Uterus (tissue), 4 donors: ENCODE results near the gene GNAT1. TPM values are rescaled to one million over a fixed set of nuclear protein-coding genes. Genes with fewer than 3 reads are reported as not detected.

ENCODE experiments used
- DNase-seq, 2 donors: peaks; one replicate each; pipeline ENCODE4 v3.0.0-alpha.2; 2019 to 2020
- H3K27ac ChIP-seq, 2 donors: fragments of 200-600 bp; sonication (generic); 1 replicate in 1 of 2; 2 replicates in 1 of 2; pipeline ENCODE4 v1.5.1; 2016 to 2018
- H3K27me3 ChIP-seq, 2 donors: fragments of 200-600 bp; sonication (generic); one replicate each; pipeline ENCODE4 v1.5.1; 2018 to 2019; ENCODE audit warnings: control low read depth in 1 of 2
- H3K36me3 ChIP-seq, 2 donors: fragments of 200-600 bp; sonication (generic); one replicate each; pipeline ENCODE4 v1.5.1; 2019; ENCODE audit warnings: control low read depth in 1 of 2
- H3K4me1 ChIP-seq, 2 donors: fragments of 200-600 bp; sonication (generic); one replicate each; pipeline ENCODE4 v1.5.1; 2018 to 2019; ENCODE audit warnings: control low read depth in 1 of 2
- H3K4me3 ChIP-seq, 2 donors: fragments of 200-600 bp; sonication (generic); 1 replicate in 1 of 2; 2 replicates in 1 of 2; pipeline ENCODE4 v1.5.1; 2018 to 2019; ENCODE audit warnings: mild to moderate bottlenecking in 1 of 2
- H3K9me3 ChIP-seq, 2 donors: fragments of 200-600 bp; sonication (generic); one replicate each; pipeline ENCODE4 v1.5.1; 2019; ENCODE audit warnings: control low read depth in 1 of 2
- POLR2A ChIP-seq, 2 donors: fragments of 450-650 bp; IDR thresholded peaks; one replicate each; pipeline ENCODE4 v1.6.1; 2016; ENCODE audit warnings: antibody characterized with exemption in 2 of 2, mild to moderate bottlenecking in 1 of 2, moderate library complexity in 1 of 2
- intact Hi-C: fragments of 100-400 bp; cut with DNase I; formaldehyde crosslinking; loops from one replicate; pipeline ENCODE4 v1.15.1; 2023; ENCODE audit warnings: low total_unique reads
- total RNA-seq, 4 donors: library from RNA; depleted of rRNA in 3 of 4; stranded (reverse); fragments of >200 nt in 3 of 4; gene quantifications; one replicate each; pipeline versions ENCODE4 v1.1.0 to v1.2.4, GENCODE V29; 2014 to 2023
- TF ChIP-seq, protein P1 (sequence below), 4 experiments: fragments of 200-600 bp in 2 of 4; fragments of 450-650 bp in 2 of 4; sonication (generic) in 2 of 4; IDR thresholded peaks; one replicate each; pipeline ENCODE4 v1.5.1; 2016 to 2019; ENCODE audit warnings: antibody characterized with exemption in 4 of 4, mild to moderate bottlenecking in 2 of 4, moderate library complexity in 1 of 4
- donor health status: DM: yes; HTN: yes; CAD: no.

GNAT1 gene
- total RNA-seq, 4 donors from 2014 or later: not detected

DNA sequence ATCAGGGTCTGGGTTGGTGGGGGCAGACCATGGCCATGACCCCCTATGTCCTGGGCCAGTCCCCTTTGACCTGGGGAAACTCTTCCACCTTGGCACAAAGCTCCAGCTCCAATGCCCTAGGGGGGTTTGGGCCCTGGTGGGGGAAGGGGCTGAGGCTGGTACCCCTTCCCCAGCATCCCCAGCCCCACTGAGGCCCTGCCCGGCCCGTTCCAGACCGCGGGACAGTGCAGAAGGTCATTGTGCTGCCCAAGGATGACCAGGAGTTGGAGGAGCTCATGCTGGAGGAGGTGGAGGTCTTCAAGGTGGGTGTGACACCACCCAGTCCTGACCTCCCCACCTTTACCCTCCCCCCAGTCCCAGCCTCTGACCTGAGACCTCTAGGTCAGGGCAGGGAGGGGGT is 6.2 kb upstream of the GNAT1 start:
- TF ChIP-seq, protein P1, sequence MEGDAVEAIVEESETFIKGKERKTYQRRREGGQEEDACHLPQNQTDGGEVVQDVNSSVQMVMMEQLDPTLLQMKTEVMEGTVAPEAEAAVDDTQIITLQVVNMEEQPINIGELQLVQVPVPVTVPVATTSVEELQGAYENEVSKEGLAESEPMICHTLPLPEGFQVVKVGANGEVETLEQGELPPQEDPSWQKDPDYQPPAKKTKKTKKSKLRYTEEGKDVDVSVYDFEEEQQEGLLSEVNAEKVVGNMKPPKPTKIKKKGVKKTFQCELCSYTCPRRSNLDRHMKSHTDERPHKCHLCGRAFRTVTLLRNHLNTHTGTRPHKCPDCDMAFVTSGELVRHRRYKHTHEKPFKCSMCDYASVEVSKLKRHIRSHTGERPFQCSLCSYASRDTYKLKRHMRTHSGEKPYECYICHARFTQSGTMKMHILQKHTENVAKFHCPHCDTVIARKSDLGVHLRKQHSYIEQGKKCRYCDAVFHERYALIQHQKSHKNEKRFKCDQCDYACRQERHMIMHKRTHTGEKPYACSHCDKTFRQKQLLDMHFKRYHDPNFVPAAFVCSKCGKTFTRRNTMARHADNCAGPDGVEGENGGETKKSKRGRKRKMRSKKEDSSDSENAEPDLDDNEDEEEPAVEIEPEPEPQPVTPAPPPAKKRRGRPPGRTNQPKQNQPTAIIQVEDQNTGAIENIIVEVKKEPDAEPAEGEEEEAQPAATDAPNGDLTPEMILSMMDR (IDR thresholded peaks at IDR 0.05): no peak
- TF ChIP-seq POLR2A (IDR thresholded peaks at IDR 0.05): no peak
- Histone ChIP-seq H3K36me3 (no peaks in the 10 kb centered on the region), H3K27ac (no peak overlapping the region), H3K9me3 (no peaks in the 10 kb centered on the region), H3K27me3 (no peaks in the 10 kb centered on the region), H3K4me3 (no peak overlapping the region), H3K4me1 (no peaks in the 10 kb centered on the region)
- intact Hi-C loops: loop anchor here (5.0 kb wide), 1 partner anchor 63 kb away; no protein-coding TSS in a partner anchor
- DNase-seq: no peak

DNA sequence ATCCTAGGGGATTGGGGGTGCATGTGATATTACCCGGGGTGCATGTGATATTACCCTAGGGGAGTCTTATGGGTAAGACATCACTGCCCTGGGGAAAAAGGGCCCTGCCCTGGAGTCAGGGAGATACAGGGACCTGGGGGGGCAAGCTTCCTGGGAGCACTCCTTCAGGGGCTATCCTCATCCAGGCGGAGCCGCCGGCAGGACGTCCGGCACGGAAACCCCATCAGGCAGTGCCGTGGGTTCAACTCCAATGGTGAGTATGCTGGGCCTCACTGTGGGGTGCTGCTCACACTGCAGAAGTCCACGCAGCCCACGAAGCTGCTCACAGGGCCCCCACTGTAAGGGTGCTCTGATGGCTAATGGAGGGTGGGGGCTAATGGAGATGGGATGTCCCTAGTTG is 5.3 kb upstream of the GNAT1 start:
- H3K4me1 ChIP-seq: no peaks in the 10 kb centered on the region
- DNase-seq: no peak
- H3K27me3 ChIP-seq: no peaks in the 10 kb centered on the region
- no peaks in the 10 kb centered on the region for H3K36me3 ChIP-seq
- intact Hi-C loops: loop anchor here (5.0 kb wide), 1 partner anchor 64 kb away; no protein-coding TSS in a partner anchor
- no peak for TF ChIP-seq POLR2A (IDR thresholded peaks at IDR 0.05)
- TF ChIP-seq, protein P1 (IDR thresholded peaks at IDR 0.05): no peak
- no peak overlapping the region for H3K27ac ChIP-seq
- H3K9me3 ChIP-seq: no peaks in the 10 kb centered on the region
- no peak overlapping the region for H3K4me3 ChIP-seq

DNA sequence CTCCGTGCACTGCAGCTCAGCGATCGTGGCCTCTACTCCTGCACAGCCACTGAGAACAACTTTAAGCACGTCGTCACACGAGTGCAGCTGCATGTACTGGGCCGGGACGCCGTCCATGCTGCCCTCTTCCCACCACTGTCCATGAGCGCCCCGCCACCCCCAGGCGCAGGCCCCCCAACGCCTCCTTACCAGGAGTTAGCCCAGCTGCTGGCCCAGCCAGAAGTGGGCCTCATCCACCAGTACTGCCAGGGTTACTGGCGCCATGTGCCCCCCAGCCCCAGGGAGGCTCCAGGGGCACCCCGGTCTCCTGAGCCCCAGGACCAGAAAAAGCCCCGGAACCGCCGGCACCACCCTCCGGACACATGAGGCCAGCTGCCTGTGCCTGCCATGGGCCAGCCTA is 3.7 kb upstream of the GNAT1 start:
- no peak for DNase-seq
- Histone ChIP-seq H3K4me3 (no peak overlapping the region), H3K4me1 (no peaks in the 10 kb centered on the region), H3K9me3 (no peaks in the 10 kb centered on the region), H3K36me3 (no peaks in the 10 kb centered on the region), H3K27me3 (peaks cover 0 to 1% of the 10 kb centered on the region in 2 donors), H3K27ac (no peak overlapping the region)
- no peak for TF ChIP-seq POLR2A (IDR thresholded peaks at IDR 0.05)
- TF ChIP-seq, protein P1 (IDR thresholded peaks at IDR 0.05): no peak
- intact Hi-C loops: loop anchor here (5.0 kb wide), 1 partner anchor 65 kb away; no protein-coding TSS in a partner anchor

DNA sequence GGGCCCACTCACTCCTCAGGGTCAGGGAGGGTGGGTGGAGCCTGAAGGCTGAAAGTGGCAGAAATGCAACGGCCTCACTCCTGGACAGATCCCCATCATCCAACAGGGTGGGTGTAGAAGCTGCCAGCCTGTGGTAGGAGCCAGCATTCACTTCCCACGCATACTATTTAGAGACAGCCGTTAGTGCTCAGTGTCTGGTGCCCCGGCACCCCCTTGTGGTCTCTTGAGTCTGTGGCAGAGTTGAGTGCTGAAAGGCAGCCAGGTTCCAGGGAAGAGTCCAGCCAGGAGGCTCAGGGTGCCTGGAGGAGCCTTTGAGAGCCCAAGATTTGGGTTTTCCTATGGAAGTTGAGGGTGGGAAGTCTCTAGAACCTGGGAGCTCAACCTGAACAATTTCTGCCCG is 2.1 kb upstream of the GNAT1 start:
- Histone ChIP-seq H3K4me3 (no peak overlapping the region), H3K9me3 (no peaks in the 10 kb centered on the region), H3K27me3 (peaks cover 13 to 16% of the 10 kb centered on the region in 2 donors), H3K27ac (no peak overlapping the region), H3K36me3 (no peaks in the 10 kb centered on the region), H3K4me1 (peaks cover 0 to 7% of the 10 kb centered on the region in 2 donors)
- DNase-seq: peak; percentile 73 to 80
- intact Hi-C loops: loop anchor here (5.0 kb wide), 1 partner anchor 67 kb away; no protein-coding TSS in a partner anchor
- TF ChIP-seq, protein P1 (IDR thresholded peaks at IDR 0.05): peak; percentile 81 to 95 (median 85)
- TF ChIP-seq POLR2A (IDR thresholded peaks at IDR 0.05): no peak

DNA sequence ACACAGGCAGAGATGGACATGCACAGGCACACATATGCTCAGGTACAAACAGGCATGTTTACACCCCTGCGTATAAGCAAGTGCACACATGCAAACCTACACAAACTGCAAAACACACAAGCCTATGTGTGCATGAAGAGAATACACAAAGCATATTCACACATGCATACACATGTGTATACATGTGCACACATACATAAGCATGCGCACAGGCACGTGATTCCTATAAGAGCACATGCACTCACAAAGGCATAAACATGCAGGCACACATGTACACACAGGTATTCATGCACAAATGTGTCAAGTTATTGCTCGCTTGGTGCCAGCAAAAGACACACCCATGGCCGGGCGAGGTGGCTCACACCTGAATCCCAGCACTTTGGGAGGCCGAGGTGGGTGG is 1.4 kb upstream of the GNAT1 start:
- intact Hi-C loops: loop anchor here (5.0 kb wide), 3 partner anchors 37 to 87 kb away; partner anchors contain the start of gene LSMEM2
- no peak for DNase-seq
- Histone ChIP-seq H3K36me3 (no peaks in the 10 kb centered on the region), H3K27ac (no peak overlapping the region), H3K4me1 (peaks cover 0 to 7% of the 10 kb centered on the region in 2 donors), H3K27me3 (peaks cover 15 to 17% of the 10 kb centered on the region in 2 donors), H3K4me3 (no peak overlapping the region), H3K9me3 (no peaks in the 10 kb centered on the region)
- TF ChIP-seq, protein P1 (IDR thresholded peaks at IDR 0.05): no peak
- TF ChIP-seq POLR2A (IDR thresholded peaks at IDR 0.05): no peak
